Measurements from ENCODE around the gene NINL.

NINL gene

DNA sequence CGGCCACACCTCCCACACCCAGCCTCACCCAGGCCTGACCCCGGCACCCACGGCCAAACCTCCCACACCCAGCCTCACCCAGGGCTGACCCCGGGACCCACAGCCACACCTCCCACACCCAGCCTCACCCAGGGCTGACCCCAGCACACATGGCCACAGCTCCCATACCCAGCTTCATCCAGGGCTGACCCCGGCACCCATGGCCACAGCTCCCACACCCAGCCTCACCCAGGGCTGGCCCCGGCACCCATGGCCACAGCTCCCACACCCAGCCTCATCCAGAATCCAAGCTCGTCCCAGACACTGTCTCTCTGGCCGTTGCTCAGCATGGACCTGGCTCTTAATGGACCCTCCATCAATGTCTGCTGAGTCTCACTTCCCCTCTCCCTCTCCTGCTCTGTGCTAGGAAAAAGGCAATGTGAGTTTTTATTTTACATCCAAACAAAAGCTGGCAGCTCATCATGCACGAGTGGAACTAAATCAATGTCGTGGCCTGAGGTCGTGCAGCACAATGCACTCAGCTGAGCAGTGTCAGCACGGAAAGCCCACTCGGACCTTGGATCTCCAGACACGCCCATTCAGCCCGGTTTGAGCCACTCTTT is 36.1 kb downstream of the NINL start:
- Histone ChIP-seq H3K9me3 (ENCODE audit: insufficient read depth, low read depth, low read length) (no peaks in the 10 kb centered on the region), H3K27ac (ENCODE audit: low read length) (no peak overlapping the region), H3K4me3 (ENCODE audit: low read length) (no peak overlapping the region), H3K36me3 (ENCODE audit: insufficient read depth, low read depth, low read length) (no peaks in the 10 kb centered on the region), H3K27me3 (ENCODE audit: insufficient read depth, low read length) (no peaks in the 10 kb centered on the region), H3K9ac (ENCODE audit: low read depth, low read length) (no peak overlapping the region), H3K4me1 (ENCODE audit: insufficient read depth, low read length) (peaks cover 38% of the 10 kb centered on the region)

DNA sequence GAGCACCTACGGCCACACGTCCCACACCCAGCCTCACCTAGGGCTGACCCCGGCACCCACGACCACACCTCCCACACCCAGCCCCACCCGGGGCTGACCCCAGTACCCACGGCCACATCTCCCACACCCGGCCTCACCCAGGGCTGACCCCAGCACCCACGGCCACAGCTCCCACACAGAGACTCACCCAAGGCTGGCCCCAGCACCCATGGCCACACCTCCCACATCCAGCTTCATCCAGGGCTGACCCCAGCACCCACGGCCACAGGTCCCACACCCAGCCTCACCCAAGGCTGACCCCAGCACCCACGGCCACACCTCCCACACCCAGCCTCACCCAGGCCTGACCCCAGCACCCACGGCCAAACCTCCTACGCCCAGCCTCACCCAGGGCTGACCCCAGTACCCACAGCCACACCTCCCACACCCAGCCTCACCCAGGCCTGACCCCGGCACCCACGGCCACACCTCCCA is 36.7 kb downstream of the NINL start:
- peaks cover 39% of the 10 kb centered on the region for H3K4me1 ChIP-seq (ENCODE audit: insufficient read depth, low read length)
- H3K27ac ChIP-seq (ENCODE audit: low read length), result no peak overlapping the region
- H3K27me3 ChIP-seq (ENCODE audit: insufficient read depth, low read length), result no peaks in the 10 kb centered on the region
- H3K4me3 ChIP-seq (ENCODE audit: low read length), result no peak overlapping the region
- no peak overlapping the region for H3K9ac ChIP-seq (ENCODE audit: low read depth, low read length)
- H3K36me3 ChIP-seq (ENCODE audit: insufficient read depth, low read depth, low read length), result no peaks in the 10 kb centered on the region
- H3K9me3 ChIP-seq (ENCODE audit: insufficient read depth, low read depth, low read length), result no peaks in the 10 kb centered on the region

DNA sequence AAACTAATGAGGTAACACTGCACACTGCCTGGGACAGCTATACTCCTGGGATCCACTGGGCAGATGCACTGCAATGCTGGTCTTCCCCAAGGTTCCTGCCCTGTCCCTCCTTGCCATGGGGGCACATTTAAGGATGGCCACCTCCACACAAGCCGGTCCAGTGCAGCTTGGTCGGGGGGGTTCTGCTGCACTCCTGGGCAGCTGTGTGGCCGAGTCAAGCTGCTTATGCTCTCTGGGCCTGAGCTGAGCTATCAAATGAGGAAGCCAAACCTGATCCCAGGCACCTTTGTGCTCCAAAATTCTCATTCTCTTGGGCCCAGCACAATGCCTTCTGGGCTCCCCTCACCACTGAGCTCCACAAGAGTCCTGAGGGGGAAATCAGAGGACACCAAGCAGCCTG is 37.3 kb downstream of the NINL start:
- H3K9ac ChIP-seq (ENCODE audit: low read depth, low read length), result no peak overlapping the region
- H3K4me3 ChIP-seq (ENCODE audit: low read length), result no peak overlapping the region
- H3K9me3 ChIP-seq (ENCODE audit: insufficient read depth, low read depth, low read length), result no peaks in the 10 kb centered on the region
- peaks cover 39% of the 10 kb centered on the region for H3K4me1 ChIP-seq (ENCODE audit: insufficient read depth, low read length)
- H3K27me3 ChIP-seq (ENCODE audit: insufficient read depth, low read length), result no peaks in the 10 kb centered on the region
- no peaks in the 10 kb centered on the region for H3K36me3 ChIP-seq (ENCODE audit: insufficient read depth, low read depth, low read length)
- no peak overlapping the region for H3K27ac ChIP-seq (ENCODE audit: low read length)

DNA sequence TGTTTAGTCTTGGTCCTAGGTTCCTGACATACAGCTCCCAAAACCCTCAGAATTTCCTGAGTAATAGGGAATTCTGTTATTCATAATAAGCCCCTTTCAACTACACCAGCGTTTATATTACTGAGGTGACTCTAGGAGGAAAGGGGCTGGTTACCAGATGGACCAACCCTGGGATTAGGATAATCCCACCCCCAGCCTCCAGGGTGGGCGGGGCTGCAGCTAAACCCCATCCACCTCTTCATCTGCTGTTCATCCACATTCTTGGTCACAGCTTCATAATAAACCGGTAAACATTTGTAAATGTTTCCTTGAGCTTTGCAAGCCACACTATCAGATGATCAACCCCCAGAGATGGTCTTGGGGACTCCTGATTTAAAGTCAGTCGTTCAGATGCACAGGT is 38.3 kb downstream of the NINL start:
- H3K36me3 ChIP-seq (ENCODE audit: insufficient read depth, low read depth, low read length), result no peaks in the 10 kb centered on the region
- no peaks in the 10 kb centered on the region for H3K27me3 ChIP-seq (ENCODE audit: insufficient read depth, low read length)
- no peaks in the 10 kb centered on the region for H3K9me3 ChIP-seq (ENCODE audit: insufficient read depth, low read depth, low read length)
- H3K4me3 ChIP-seq (ENCODE audit: low read length), result no peak overlapping the region
- H3K4me1 ChIP-seq (ENCODE audit: insufficient read depth, low read length), result peaks cover 39% of the 10 kb centered on the region
- H3K9ac ChIP-seq (ENCODE audit: low read depth, low read length), result no peak overlapping the region
- no peak overlapping the region for H3K27ac ChIP-seq (ENCODE audit: low read length)

DNA sequence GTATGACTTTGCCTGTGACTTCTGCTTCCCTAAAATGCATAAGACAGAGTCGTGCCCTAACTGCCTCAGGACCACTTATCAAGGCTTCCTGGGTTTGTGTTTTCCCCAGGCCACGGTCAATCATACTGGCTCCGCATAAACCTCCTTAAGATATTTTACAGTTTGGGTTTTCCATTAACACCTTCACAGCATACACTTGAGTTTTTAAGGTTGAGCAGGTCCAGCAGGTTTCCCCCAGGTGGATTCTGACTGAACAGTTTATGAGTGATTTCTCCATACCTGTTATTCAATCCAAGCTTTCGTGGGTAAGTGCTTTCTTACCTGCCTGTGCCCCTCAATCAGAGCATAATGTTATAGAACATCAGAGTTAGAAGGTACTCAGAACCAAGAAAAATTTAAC is 39.3 kb downstream of the NINL start:
- H3K4me3 ChIP-seq (ENCODE audit: low read length), result no peak overlapping the region
- H3K27me3 ChIP-seq (ENCODE audit: insufficient read depth, low read length), result no peaks in the 10 kb centered on the region
- H3K36me3 ChIP-seq (ENCODE audit: insufficient read depth, low read depth, low read length), result no peaks in the 10 kb centered on the region
- no peaks in the 10 kb centered on the region for H3K9me3 ChIP-seq (ENCODE audit: insufficient read depth, low read depth, low read length)
- H3K9ac ChIP-seq (ENCODE audit: low read depth, low read length), result no peak overlapping the region
- peaks cover 33% of the 10 kb centered on the region for H3K4me1 ChIP-seq (ENCODE audit: insufficient read depth, low read length)
- H3K27ac ChIP-seq (ENCODE audit: low read length), result no peak overlapping the region

DNA sequence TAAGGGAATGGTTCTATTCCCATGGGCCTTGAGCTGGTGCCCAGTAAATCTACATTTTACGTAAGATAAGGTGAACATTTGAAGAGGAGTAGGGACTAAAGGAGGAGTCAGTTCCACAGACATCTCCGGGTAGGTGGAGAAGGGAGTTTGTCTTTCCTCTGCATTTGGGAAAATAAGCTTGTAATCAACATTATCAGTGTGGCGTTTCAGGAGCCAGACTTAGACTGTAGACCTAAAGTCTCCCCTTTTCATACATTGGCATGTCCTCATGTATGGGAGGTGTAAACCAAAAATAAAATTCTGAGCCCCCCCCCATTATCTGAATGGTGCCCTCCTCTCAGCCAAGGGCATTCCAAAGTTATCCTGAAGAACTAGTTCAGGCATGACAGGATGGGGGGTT is 40.2 kb downstream of the NINL start:
- H3K27ac ChIP-seq (ENCODE audit: low read length), result no peak overlapping the region
- H3K9me3 ChIP-seq (ENCODE audit: insufficient read depth, low read depth, low read length), result no peaks in the 10 kb centered on the region
- H3K27me3 ChIP-seq (ENCODE audit: insufficient read depth, low read length), result no peaks in the 10 kb centered on the region
- H3K4me3 ChIP-seq (ENCODE audit: low read length), result no peak overlapping the region
- no peak overlapping the region for H3K9ac ChIP-seq (ENCODE audit: low read depth, low read length)
- H3K36me3 ChIP-seq (ENCODE audit: insufficient read depth, low read depth, low read length), result no peaks in the 10 kb centered on the region
- H3K4me1 ChIP-seq (ENCODE audit: insufficient read depth, low read length), result peaks cover 41% of the 10 kb centered on the region

DNA sequence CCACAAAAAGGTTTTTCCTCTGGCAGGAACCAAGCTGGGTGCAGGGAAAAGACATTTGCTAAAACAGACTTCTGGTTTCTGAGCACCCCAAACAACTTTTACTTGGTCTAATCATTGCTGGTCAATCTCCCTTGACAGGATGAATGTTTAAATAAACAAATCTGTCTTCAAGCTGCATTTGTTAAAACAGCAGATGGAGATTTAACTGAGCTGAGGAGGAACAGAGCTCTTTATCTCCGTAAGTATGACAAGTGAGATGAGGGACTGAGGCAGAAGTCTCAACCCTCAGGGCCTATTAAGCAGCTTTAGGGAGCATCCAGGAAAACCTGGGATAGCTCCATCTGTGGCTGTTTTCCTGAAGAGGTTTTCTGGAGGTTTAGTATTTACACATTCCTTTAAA is 40.6 kb downstream of the NINL start:
- H3K9ac ChIP-seq (ENCODE audit: low read depth, low read length), result peak overlapping the region; percentile 0; the same call in 1 of the 2 replicates
- no peak overlapping the region for H3K4me3 ChIP-seq (ENCODE audit: low read length)
- H3K4me1 ChIP-seq (ENCODE audit: insufficient read depth, low read length), result peaks cover 43% of the 10 kb centered on the region
- no peaks in the 10 kb centered on the region for H3K9me3 ChIP-seq (ENCODE audit: insufficient read depth, low read depth, low read length)
- H3K27ac ChIP-seq (ENCODE audit: low read length), result no peak overlapping the region
- H3K36me3 ChIP-seq (ENCODE audit: insufficient read depth, low read depth, low read length), result no peaks in the 10 kb centered on the region
- no peaks in the 10 kb centered on the region for H3K27me3 ChIP-seq (ENCODE audit: insufficient read depth, low read length)

DNA sequence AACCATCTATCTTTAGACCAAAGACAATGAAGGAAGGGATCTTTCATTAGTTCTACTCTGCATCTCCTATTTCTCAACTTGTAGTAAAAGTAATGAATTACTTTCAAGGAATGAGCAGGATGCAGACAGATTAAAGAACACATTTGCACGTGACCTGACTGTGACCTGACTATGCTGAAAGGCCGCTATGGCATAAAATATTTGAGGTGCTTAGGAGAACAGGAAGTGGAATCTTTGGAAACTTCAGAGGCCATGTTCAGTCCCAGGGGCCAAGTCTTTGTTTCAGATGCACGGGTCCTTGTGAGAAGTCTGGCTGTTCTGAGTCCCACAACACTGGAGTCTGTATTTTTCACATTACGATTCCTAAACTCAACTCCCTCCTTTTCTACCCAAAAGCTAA is 41.0 kb downstream of the NINL start:
- no peaks in the 10 kb centered on the region for H3K9me3 ChIP-seq (ENCODE audit: insufficient read depth, low read depth, low read length)
- H3K4me1 ChIP-seq (ENCODE audit: insufficient read depth, low read length), result peaks cover 46% of the 10 kb centered on the region
- no peak overlapping the region for H3K27ac ChIP-seq (ENCODE audit: low read length)
- H3K9ac ChIP-seq (ENCODE audit: low read depth, low read length), result peak overlapping the region; percentile 0; the same call in 1 of the 2 replicates
- no peaks in the 10 kb centered on the region for H3K36me3 ChIP-seq (ENCODE audit: insufficient read depth, low read depth, low read length)
- H3K27me3 ChIP-seq (ENCODE audit: insufficient read depth, low read length), result no peaks in the 10 kb centered on the region
- H3K4me3 ChIP-seq (ENCODE audit: low read length), result no peak overlapping the region

DNA sequence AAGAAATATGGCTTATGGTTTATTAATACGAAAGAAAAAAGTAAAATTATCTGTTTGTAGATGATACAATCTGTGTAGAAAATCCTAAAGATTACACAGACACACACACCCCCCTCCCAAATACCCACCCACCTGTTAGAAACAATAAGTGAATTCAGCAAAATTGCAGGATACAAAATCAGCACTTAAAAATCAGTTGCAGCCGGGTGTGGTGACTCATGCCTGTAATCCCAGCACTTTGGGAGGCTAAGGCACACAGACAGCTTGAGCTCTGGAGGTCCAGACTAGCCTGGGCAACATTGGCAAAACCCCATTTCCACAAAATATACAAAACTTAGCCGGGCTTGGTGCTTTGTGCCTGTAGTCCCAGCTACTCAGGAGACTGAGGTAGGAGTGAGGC is 42.3 kb downstream of the NINL start:
- Histone ChIP-seq H3K27me3 (ENCODE audit: insufficient read depth, low read length) (no peaks in the 10 kb centered on the region), H3K4me1 (ENCODE audit: insufficient read depth, low read length) (peaks cover 48% of the 10 kb centered on the region), H3K27ac (ENCODE audit: low read length) (no peak overlapping the region), H3K36me3 (ENCODE audit: insufficient read depth, low read depth, low read length) (no peaks in the 10 kb centered on the region), H3K9ac (ENCODE audit: low read depth, low read length) (no peak overlapping the region), H3K9me3 (ENCODE audit: insufficient read depth, low read depth, low read length) (no peaks in the 10 kb centered on the region), H3K4me3 (ENCODE audit: low read length) (no peak overlapping the region)

DNA sequence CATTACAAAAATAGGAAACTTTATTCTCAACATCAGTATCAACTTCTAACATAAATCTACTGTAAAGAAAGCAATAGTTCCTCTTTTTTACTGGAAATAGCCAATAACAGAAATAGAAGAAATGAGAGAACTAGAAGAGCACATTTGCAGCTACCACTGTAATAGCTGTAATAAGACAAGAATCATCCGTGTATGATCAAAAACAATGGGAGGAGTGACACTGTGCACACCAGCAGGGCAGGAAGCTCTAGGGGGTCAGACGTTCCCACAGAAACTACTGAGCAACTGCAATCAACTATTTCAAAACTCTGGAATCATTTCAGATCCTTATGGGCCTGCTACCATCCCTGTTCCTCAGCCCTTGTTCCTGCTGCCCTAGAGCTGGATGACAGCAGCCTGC is 43.7 kb downstream of the NINL start:
- Histone ChIP-seq H3K27ac (ENCODE audit: low read length) (no peak overlapping the region), H3K9me3 (ENCODE audit: insufficient read depth, low read depth, low read length) (no peaks in the 10 kb centered on the region), H3K36me3 (ENCODE audit: insufficient read depth, low read depth, low read length) (peaks cover 7% of the 10 kb centered on the region; the same call in 1 of the 2 replicates), H3K9ac (ENCODE audit: low read depth, low read length) (no peak overlapping the region), H3K4me3 (ENCODE audit: low read length) (no peak overlapping the region), H3K27me3 (ENCODE audit: insufficient read depth, low read length) (no peaks in the 10 kb centered on the region), H3K4me1 (ENCODE audit: insufficient read depth, low read length) (peaks cover 44% of the 10 kb centered on the region)

DNA sequence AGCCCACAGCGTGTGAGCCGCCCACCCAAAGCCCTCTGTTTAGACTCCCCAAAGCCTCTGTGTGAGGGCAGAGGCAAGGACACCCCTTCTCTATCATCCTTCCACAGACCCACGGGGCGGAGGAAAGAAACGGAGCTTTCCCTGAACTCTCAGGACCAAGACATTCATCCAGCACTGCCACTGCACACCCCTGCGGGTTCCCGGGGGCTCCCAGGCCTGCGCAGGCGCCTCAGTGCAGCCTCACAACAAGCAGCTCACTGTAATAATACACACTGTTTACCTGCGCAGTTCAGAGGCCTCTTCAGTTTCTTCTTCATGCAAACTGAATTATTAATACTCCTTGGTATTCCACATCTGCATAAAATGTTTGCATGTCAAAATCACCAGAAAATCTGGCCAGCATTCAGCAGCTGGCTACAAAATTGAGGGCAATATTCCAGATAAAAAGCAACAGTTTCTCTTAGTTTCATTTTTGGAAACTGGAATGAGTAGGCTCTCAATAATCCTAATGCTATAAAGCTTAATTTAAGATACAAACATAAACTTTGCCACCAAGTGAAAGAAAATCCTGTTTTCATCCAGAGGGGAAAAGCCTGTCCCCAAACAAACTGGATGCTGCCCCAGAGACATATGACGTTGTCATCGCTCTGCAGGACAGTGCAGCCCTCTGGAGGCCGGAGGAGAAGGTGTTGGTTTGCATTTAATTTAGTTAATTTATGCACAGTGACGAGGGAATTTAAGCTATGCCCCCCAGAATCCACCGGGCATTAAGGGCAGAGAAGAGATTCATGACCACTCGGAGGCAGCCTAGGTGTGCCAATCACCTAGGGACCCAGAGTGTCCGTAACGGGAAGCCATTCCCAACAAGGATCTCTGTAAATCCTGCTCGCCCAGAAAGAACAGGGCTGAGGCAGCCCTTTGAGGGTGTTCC is 45.3 kb downstream of the NINL start:
- Histone ChIP-seq H3K9ac (ENCODE audit: low read depth, low read length) (0 out of 2 replicates have a peak overlapping the region, but pooled peaks have one; percentile 3), H3K4me1 (ENCODE audit: insufficient read depth, low read length) (peaks cover 31% of the 10 kb centered on the region), H3K27me3 (ENCODE audit: insufficient read depth, low read length) (no peaks in the 10 kb centered on the region), H3K36me3 (ENCODE audit: insufficient read depth, low read depth, low read length) (peaks cover 7% of the 10 kb centered on the region; the same call in 1 of the 2 replicates), H3K4me3 (ENCODE audit: low read length) (no peak overlapping the region), H3K9me3 (ENCODE audit: insufficient read depth, low read depth, low read length) (no peaks in the 10 kb centered on the region), H3K27ac (ENCODE audit: low read length) (no peak overlapping the region)
